VCaP (cell line): ENCODE data around the gene ADD1.

ENCODE experiments used
- H3K27ac ChIP-seq: fragments of 450-650 bp; 2 replicates; pipeline ENCODE4 v1.5.1; 2017
- TF ChIP-seq, protein P1 (sequence below): fragments of 450-650 bp; conservative IDR thresholded peaks from 2 replicates; pipeline ENCODE4 v1.5.1; 2017; ENCODE audit warnings: mild to moderate bottlenecking, moderate library complexity

The ADD1 gene

DNA sequence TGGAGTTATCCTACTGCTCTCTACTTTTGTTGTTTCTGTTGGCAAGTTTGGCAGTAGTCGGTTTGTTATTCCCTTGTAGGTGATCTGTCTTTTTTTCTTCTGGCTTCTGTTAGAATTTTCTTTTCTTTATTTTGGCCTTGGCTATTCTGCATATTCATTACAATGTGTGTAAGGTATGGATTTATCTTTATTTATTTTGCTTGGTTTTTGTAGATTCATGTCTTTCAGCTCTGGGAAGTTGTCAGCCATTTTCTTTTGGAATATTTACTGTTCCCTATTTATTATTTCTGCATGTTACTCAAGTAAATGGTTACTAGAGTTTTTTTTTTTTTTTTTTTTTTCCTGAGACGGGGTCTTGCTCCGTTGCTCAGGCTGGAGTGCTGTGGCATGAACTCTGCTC, 12.6 kb downstream of the ADD1 start:
- TF ChIP-seq, protein P1, sequence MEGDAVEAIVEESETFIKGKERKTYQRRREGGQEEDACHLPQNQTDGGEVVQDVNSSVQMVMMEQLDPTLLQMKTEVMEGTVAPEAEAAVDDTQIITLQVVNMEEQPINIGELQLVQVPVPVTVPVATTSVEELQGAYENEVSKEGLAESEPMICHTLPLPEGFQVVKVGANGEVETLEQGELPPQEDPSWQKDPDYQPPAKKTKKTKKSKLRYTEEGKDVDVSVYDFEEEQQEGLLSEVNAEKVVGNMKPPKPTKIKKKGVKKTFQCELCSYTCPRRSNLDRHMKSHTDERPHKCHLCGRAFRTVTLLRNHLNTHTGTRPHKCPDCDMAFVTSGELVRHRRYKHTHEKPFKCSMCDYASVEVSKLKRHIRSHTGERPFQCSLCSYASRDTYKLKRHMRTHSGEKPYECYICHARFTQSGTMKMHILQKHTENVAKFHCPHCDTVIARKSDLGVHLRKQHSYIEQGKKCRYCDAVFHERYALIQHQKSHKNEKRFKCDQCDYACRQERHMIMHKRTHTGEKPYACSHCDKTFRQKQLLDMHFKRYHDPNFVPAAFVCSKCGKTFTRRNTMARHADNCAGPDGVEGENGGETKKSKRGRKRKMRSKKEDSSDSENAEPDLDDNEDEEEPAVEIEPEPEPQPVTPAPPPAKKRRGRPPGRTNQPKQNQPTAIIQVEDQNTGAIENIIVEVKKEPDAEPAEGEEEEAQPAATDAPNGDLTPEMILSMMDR, result no peak
- no peak overlapping the region for H3K27ac ChIP-seq

- no peak overlapping the region for H3K27ac ChIP-seq
- TF ChIP-seq, protein P1, result no peak
Measured at GRCh38 chr4:2857349-2857927, 13.8 kb downstream of the ADD1 start.

- TF ChIP-seq, protein P1, result no peak
- no peak overlapping the region for H3K27ac ChIP-seq
Measured at GRCh38 chr4:2858451-2859217, 15.0 kb downstream of the ADD1 start.

GRCh38 chr4:2859514-2859913, 15.9 kb downstream of the ADD1 start:
- no peak overlapping the region for H3K27ac ChIP-seq
- TF ChIP-seq, protein P1, result no peak

- H3K27ac ChIP-seq, result peak overlapping the region; percentile 35; the same call in 1 of the 2 replicates
- TF ChIP-seq, protein P1, result no peak
Measured at GRCh38 chr4:2860391-2861348, 17.0 kb downstream of the ADD1 start.

DNA sequence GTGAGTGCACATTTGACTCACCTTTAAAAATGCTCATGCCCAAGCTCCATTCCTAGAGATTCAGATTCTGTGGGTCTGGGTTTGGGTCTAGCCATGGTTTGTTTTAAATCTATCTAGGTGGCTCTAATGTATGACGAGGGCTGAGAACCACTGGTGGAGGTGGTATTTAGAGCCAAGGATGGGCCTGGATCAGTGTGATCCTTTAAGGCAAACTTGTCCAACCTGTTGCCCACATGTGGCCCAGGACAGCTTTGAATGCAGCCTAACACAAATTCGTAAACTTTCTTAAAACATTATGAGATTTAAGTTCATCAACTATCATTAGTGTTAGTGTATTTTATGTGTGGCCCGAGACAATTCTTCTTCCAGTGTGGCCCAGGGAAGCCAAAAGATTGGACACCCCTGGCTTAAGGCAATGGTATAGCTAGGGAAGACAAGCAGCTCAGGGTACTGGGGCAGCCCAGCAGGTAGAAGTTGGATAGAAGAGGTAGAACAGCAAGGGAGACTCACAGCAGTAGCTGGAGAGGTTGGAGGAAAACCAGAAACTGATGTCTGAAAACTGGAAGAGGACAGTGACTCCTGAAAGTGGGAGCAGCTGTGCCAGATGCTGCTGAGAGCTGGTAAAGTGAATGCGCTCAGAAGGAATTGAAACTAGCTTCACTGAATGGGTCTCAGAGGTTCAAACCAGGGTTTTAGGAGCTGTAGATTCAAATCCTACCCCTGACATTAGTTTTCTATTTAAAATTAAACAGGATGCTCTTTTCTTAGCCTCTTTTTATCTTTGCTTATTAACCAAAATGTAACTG, 18.2 kb downstream of the ADD1 start:
- TF ChIP-seq, protein P1, result no peak
- H3K27ac ChIP-seq, result peak overlapping the region; percentile 35
